ENCODE measurements around the gene HTR3D. TPM values are rescaled to one million over a fixed set of nuclear protein-coding genes. Genes with fewer than 3 reads are reported as not detected.
"Not testable (repeated sequence)": the region's sequence is repeated elsewhere in the genome, so short reads cannot be mapped to it uniquely, and the experiment has no call there.

The HTR3D gene
- total and polyA plus RNA-seq, 11 donors, result not detected

- Histone ChIP-seq H3K27ac (no peak overlapping the region), H3K27me3 (no peaks in the 10 kb centered on the region), H3K36me3 (no peaks in the 10 kb centered on the region), H3K4me3 (no peak overlapping the region), H3K4me1 (peaks cover 0 to 5% (median 0%) of the 10 kb centered on the region in 12 donors), H3K9me3 (no peaks in the 10 kb centered on the region)
- DNase-seq (no peak), ATAC-seq (no peak)
- 72 to 88% (median 79%) methylated on average over 7 of the region's 7 CpGs for WGBS, 4 donors
- TF ChIP-seq POLR2A (IDR thresholded peaks at IDR 0.05), result no peak
- intact Hi-C loops (cut with DNase I), result no loop called here
Observed at GRCh38 chr3:184022323-184022722, 9.2 kb upstream of the HTR3D start.

- H3K27me3 ChIP-seq; intact Hi-C loops (cut with DNase I); H3K4me1 ChIP-seq; DNase-seq; H3K36me3 ChIP-seq; H3K4me3 ChIP-seq; ATAC-seq; H3K27ac ChIP-seq; H3K9me3 ChIP-seq: not testable (repeated sequence)
- 44 to 66% (median 55%) methylated on average over 5 of the region's 5 CpGs for WGBS, 4 donors
Observed at GRCh38 chr3:184025256-184025655, 6.3 kb upstream of the HTR3D start.

- DNase-seq; intact Hi-C loops (cut with DNase I): not testable (repeated sequence)
- 87 to 97% (median 94%) methylated on average over 1 of the region's 1 CpG for WGBS, 4 donors
Observed at GRCh38 chr3:184028275-184028890, 3.2 kb upstream of the HTR3D start.

GRCh38 chr3:184029443-184029842, 2.1 kb upstream of the HTR3D start:
- no peak overlapping the region for H3K4me3 ChIP-seq
- no peak for ATAC-seq
- no peak overlapping the region for H3K27ac ChIP-seq
- no peaks in the 10 kb centered on the region for H3K4me1 ChIP-seq
- H3K27me3 ChIP-seq, result no peaks in the 10 kb centered on the region
- H3K36me3 ChIP-seq, result no peaks in the 10 kb centered on the region
- intact Hi-C loops (cut with DNase I), result no loop called here
- DNase-seq, result no peak
- TF ChIP-seq POLR2A (IDR thresholded peaks at IDR 0.05), result no peak
- no peak for TF ChIP-seq CTCF (IDR thresholded peaks at IDR 0.05)
- no peaks in the 10 kb centered on the region for H3K9me3 ChIP-seq
- 76 to 88% (median 80%) methylated on average over 2 of the region's 2 CpGs for WGBS, 4 donors

More at GRCh38 chr3:184028275-184028890, 3.2 kb upstream of the HTR3D start:
- not testable (repeated sequence) for H3K4me1 ChIP-seq, H3K4me3 ChIP-seq, ATAC-seq, H3K27ac ChIP-seq, H3K9me3 ChIP-seq, H3K36me3 ChIP-seq, H3K27me3 ChIP-seq

GRCh38 chr3:184030536-184030935, 1.0 kb upstream of the HTR3D start:
- no peak for ATAC-seq
- Histone ChIP-seq H3K27me3 (no peaks in the 10 kb centered on the region), H3K36me3 (no peaks in the 10 kb centered on the region), H3K4me3 (no peak overlapping the region), H3K4me1 (no peaks in the 10 kb centered on the region), H3K9me3 (no peaks in the 10 kb centered on the region), H3K27ac (no peak overlapping the region)
- DNase-seq, result no peak
- intact Hi-C loops (cut with DNase I), result no loop called here
- 68 to 84% (median 79%) methylated on average over 3 of the region's 3 CpGs for WGBS, 4 donors
- TF ChIP-seq POLR2A (IDR thresholded peaks at IDR 0.05) (no peak), CTCF (IDR thresholded peaks at IDR 0.05) (no peak)

GRCh38 chr3:184037816-184038215, 6.3 kb downstream of the HTR3D start:
- no peaks in the 10 kb centered on the region for H3K9me3 ChIP-seq
- no peak overlapping the region for H3K27ac ChIP-seq
- DNase-seq (no peak), ATAC-seq (no peak)
- 59 to 74% (median 69%) methylated on average over 7 of the region's 7 CpGs for WGBS, 4 donors
- TF ChIP-seq POLR2A (IDR thresholded peaks at IDR 0.05) (no peak), CTCF (IDR thresholded peaks at IDR 0.05) (no peak)
- H3K4me1 ChIP-seq, result no peaks in the 10 kb centered on the region
- intact Hi-C loops (cut with DNase I), result no loop called here
- H3K36me3 ChIP-seq, result no peaks in the 10 kb centered on the region
- no peaks in the 10 kb centered on the region for H3K27me3 ChIP-seq
- no peak overlapping the region for H3K4me3 ChIP-seq

- H3K36me3 ChIP-seq; H3K4me1 ChIP-seq; H3K27me3 ChIP-seq; intact Hi-C loops (cut with DNase I); DNase-seq; H3K27ac ChIP-seq; H3K9me3 ChIP-seq; ATAC-seq; H3K4me3 ChIP-seq: not testable (repeated sequence)
- WGBS, 4 donors, result 78 to 84% (median 79%) methylated on average over 7 to 9 of the region's 9 CpGs
Observed at GRCh38 chr3:184038307-184038706, 6.8 kb downstream of the HTR3D start.

Data from heart left ventricle (tissue), 16 donors.